SH-SY5Y (cell line): ENCODE results near the gene SCAPER.

Experiments used
- GATA2 ChIP-seq: IDR thresholded peaks from 2 replicates; pipeline ENCODE4 v1.6.1; 2011; ENCODE audit warnings: mild to moderate bottlenecking, low read depth, low read length
- GATA3 ChIP-seq: IDR thresholded peaks from 2 replicates; pipeline ENCODE4 v1.6.1; 2011; ENCODE audit warnings: low read depth, mild to moderate bottlenecking, low read length, moderate library complexity

DNA sequence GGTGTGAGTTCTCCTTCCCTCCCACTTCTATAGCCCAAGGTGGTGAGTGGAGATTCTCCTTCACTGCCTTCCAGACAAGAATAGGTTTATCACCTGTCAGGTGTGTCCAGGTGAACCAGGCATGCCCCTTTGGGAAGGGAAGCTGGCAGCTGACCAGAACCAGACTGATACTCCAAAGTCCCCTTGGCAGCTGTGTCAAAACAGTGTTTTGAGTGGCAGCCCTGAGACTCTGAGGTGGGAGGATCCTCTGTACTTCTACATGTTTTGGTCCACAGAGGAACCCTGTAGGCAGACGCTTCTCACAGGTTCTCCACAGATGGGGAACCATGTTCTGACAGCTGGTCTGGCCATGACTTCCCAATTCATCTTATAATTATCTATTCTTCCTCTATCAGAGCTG lies 538.4 kb downstream of the SCAPER start:
- TF ChIP-seq GATA3 (no peak), GATA2 (no peak)
